ENCODE measurements around the gene FRMD4A. TPM values are rescaled to one million over a fixed set of nuclear protein-coding genes. Genes with fewer than 3 reads are reported as not detected.

FRMD4A gene
- total RNA-seq, 1 donor from 2014 or later = 20.2 TPM

DNA sequence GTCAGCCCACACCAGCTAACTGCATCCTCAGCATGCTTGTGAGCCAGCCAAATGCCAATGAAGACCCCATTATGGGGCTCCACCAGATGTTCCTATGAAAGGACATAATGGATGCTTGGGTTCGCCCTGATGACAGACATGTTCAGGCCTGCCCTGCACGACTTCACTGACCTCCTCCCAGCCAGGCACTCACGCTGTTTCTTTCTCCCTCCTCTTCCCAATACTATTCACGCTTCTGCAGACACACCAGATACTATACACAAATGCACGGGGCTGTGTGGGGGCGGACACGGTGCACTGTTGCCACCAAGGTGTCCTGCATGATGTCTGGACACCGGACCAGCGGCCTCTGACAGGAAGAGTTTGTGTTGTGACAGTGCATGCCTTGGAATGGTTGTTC is 459.7 kb downstream of the FRMD4A start:
- H3K4me3 Mint-ChIP-seq = no peak overlapping the region
- H3F3A ChIP-seq (ENCODE audit: low read depth) = peaks cover 8% of the 10 kb centered on the region
- H3K4me1 ChIP-seq = peaks cover 9% of the 10 kb centered on the region
- no peak overlapping the region for H3K4me2 ChIP-seq
- no peaks in the 10 kb centered on the region for H3K27me3 ChIP-seq
- peaks cover 9% of the 10 kb centered on the region for H3K9me3 Mint-ChIP-seq
- H3K4me3 ChIP-seq = no peak overlapping the region
- peaks cover 76% of the 10 kb centered on the region for H3K79me2 ChIP-seq (ENCODE audit: low read depth)
- no peaks in the 10 kb centered on the region for H3K36me3 ChIP-seq
- H3K27me3 Mint-ChIP-seq (ENCODE audit: insufficient read depth, low read depth) = peaks cover 4% of the 10 kb centered on the region
- H3K4me1 Mint-ChIP-seq = peaks cover 33% of the 10 kb centered on the region
- H3K36me3 Mint-ChIP-seq = peaks cover 20% of the 10 kb centered on the region
- peak overlapping the region; percentile 26 for H3K27ac Mint-ChIP-seq
- no peak for DNase-seq (ENCODE audit: low spot score)
- H3K9ac ChIP-seq = no peak overlapping the region
- TF ChIP-seq CTCF (IDR thresholded peaks at IDR 0.05) = no peak
- TF ChIP-seq EZH2phosphoT487 (IDR thresholded peaks at IDR 0.05) = no peak
- TF ChIP-seq EZH2 (IDR thresholded peaks at IDR 0.05) = no peak
- H3K9me3 ChIP-seq (ENCODE audit: low read depth) = no peaks in the 10 kb centered on the region
- no peaks in the 10 kb centered on the region for H4K20me1 ChIP-seq (ENCODE audit: low read depth)
- H2AFZ ChIP-seq (replicated peaks) = no peak overlapping the region
- no peak overlapping the region for H3K27ac ChIP-seq

DNA sequence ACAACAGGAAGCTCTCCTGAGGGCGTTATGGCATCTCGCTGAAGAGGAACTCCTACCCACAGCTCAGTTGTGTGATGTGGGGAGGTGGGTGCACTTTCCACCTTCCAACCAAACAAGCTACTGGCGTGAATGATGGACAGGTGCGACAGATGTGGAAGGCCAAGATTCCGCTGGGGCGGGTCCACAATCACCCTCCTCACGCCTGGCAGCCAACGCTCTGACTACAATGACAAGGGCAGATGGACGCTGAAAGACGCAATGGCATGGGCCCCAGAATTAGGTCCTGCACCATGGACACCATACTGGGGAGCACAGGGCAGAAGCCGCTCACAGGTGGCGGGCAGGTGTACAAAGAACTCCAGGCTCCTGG is 461.4 kb downstream of the FRMD4A start:
- DNase-seq (ENCODE audit: low spot score) = no peak
- peaks cover 9% of the 10 kb centered on the region for H3K9me3 Mint-ChIP-seq
- peaks cover 75% of the 10 kb centered on the region for H3K79me2 ChIP-seq (ENCODE audit: low read depth)
- peaks cover 8% of the 10 kb centered on the region for H3K27me3 Mint-ChIP-seq (ENCODE audit: insufficient read depth, low read depth)
- peaks cover 10% of the 10 kb centered on the region for H3K4me1 ChIP-seq
- TF ChIP-seq CTCF (IDR thresholded peaks at IDR 0.05) (no peak), EZH2phosphoT487 (IDR thresholded peaks at IDR 0.05) (no peak), EZH2 (IDR thresholded peaks at IDR 0.05) (no peak)
- H3K4me3 Mint-ChIP-seq = no peak overlapping the region
- H3K36me3 Mint-ChIP-seq = peaks cover 21% of the 10 kb centered on the region
- H3K9me3 ChIP-seq (ENCODE audit: low read depth) = no peaks in the 10 kb centered on the region
- H3K36me3 ChIP-seq = no peaks in the 10 kb centered on the region
- H3F3A ChIP-seq (ENCODE audit: low read depth) = peaks cover 8% of the 10 kb centered on the region
- H3K27me3 ChIP-seq = no peaks in the 10 kb centered on the region
- H3K4me1 Mint-ChIP-seq = peaks cover 34% of the 10 kb centered on the region
- H3K9ac ChIP-seq = no peak overlapping the region
- H3K27ac ChIP-seq = no peak overlapping the region
- H4K20me1 ChIP-seq (ENCODE audit: low read depth) = no peaks in the 10 kb centered on the region
- no peak overlapping the region for H3K4me2 ChIP-seq
- no peak overlapping the region for H2AFZ ChIP-seq (replicated peaks)
- H3K4me3 ChIP-seq = no peak overlapping the region
- H3K27ac Mint-ChIP-seq = no peak overlapping the region

DNA sequence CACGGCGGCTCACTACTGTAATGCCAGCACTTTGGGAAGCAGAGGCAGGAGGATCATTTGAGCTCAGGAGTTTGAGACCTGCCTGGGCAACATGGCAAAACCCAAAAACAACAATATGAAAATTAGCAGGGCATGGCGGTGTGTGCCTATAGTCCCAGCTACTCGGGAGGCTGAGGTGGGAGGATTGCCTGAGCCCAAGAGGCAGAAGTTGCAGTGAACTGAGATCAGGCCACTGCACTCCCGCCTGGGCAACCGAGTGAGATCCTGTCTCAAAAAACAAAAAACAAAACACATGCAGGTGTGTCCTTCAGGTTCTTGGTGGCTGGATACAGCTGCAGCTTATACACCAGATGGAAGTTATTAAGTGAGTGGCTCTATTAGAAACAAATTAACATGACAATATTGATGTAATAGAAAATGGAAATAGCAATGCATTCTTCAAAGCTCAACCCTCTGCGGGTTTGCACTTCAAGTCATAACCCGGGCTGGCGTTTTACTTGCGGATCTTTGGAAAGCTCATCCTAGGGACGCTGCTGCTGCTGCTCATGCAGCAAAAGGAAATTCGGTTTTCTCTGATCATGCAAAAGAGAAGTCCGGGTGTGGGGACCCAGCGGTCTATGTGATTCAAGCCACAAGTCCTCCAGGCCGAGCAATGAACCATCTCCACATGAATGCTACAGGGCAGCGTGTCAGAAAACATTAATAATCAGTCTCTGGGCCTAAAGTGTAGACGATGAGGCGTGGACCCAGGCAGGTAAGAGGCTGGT is 462.0 kb downstream of the FRMD4A start:
- H3K4me3 Mint-ChIP-seq = no peak overlapping the region
- H3K27ac Mint-ChIP-seq = no peak overlapping the region
- peaks cover 8% of the 10 kb centered on the region for H3K27me3 Mint-ChIP-seq (ENCODE audit: insufficient read depth, low read depth)
- H3K9me3 Mint-ChIP-seq = peaks cover 9% of the 10 kb centered on the region
- peaks cover 32% of the 10 kb centered on the region for H3K4me1 Mint-ChIP-seq
- no peaks in the 10 kb centered on the region for H3K36me3 ChIP-seq
- TF ChIP-seq EZH2phosphoT487 (IDR thresholded peaks at IDR 0.05) = no peak
- no peak for TF ChIP-seq CTCF (IDR thresholded peaks at IDR 0.05)
- TF ChIP-seq EZH2 (IDR thresholded peaks at IDR 0.05) = no peak
- H4K20me1 ChIP-seq (ENCODE audit: low read depth) = no peaks in the 10 kb centered on the region
- peaks cover 71% of the 10 kb centered on the region for H3K79me2 ChIP-seq (ENCODE audit: low read depth)
- no peak overlapping the region for H3K4me2 ChIP-seq
- H3K4me1 ChIP-seq = peaks cover 10% of the 10 kb centered on the region
- H3K36me3 Mint-ChIP-seq = peaks cover 20% of the 10 kb centered on the region
- no peak overlapping the region for H3K9ac ChIP-seq
- no peak for DNase-seq (ENCODE audit: low spot score)
- H3K4me3 ChIP-seq = no peak overlapping the region
- no peaks in the 10 kb centered on the region for H3K27me3 ChIP-seq
- H3F3A ChIP-seq (ENCODE audit: low read depth) = peaks cover 8% of the 10 kb centered on the region
- H3K9me3 ChIP-seq (ENCODE audit: low read depth) = no peaks in the 10 kb centered on the region
- no peak overlapping the region for H2AFZ ChIP-seq (replicated peaks)
- no peak overlapping the region for H3K27ac ChIP-seq

All from neural progenitor cell (in vitro differentiated cells).